OCI-LY1 (cell line): Measurements from ENCODE around the gene COBL.

Experiments used
- H2AFZ ChIP-seq: fragments of 200-600 bp; sonication (generic), shearing (Covaris generic); 2 replicates; pipeline ENCODE4 v1.6.0; 2014; ENCODE audit warnings: antibody characterized with exemption, mild to moderate bottlenecking, low read length
- H3F3A ChIP-seq: fragments of 200-600 bp; sonication (generic), shearing (Covaris generic); 2 replicates; pipeline ENCODE4 v1.6.0; 2014; ENCODE audit warnings: mild to moderate bottlenecking, antibody characterized with exemption, low read length, moderate library complexity; ENCODE audit not compliant: insufficient read depth
- H3K27ac ChIP-seq: fragments of 200-600 bp; sonication (generic); 2 replicates; pipeline ENCODE4 v1.5.1; 2014; ENCODE audit warnings: low read length, mixed run types, mild to moderate bottlenecking, low read depth; ENCODE audit not compliant: poor library complexity, severe bottlenecking
- H3K27me3 ChIP-seq: fragments of 200-600 bp; sonication (generic); 2 replicates; pipeline ENCODE4 v1.6.0; 2014; ENCODE audit warnings: antibody characterized with exemption, mild to moderate bottlenecking, low read length, moderate library complexity; ENCODE audit not compliant: insufficient read depth
- H3K36me3 ChIP-seq: fragments of 200-600 bp; sonication (generic); 2 replicates; pipeline ENCODE4 v1.6.1; 2014; ENCODE audit warnings: mild to moderate bottlenecking, antibody characterized with exemption, low read length, moderate library complexity, mixed read lengths; ENCODE audit not compliant: insufficient read depth
- H3K4me1 ChIP-seq: fragments of 200-600 bp; sonication (generic); 2 replicates; pipeline ENCODE4 v1.5.1; 2014; ENCODE audit warnings: mild to moderate bottlenecking, low read length, moderate library complexity; ENCODE audit not compliant: insufficient read depth, severe bottlenecking
- H3K4me2 ChIP-seq: fragments of 200-600 bp; sonication (generic), shearing (Covaris generic); 2 replicates; pipeline ENCODE4 v1.6.1; 2014; ENCODE audit warnings: low read length
- H3K4me3 ChIP-seq: fragments of 200-600 bp; sonication (generic); 2 replicates; pipeline ENCODE4 v1.5.1; 2014; ENCODE audit warnings: low read length, low read depth, mild to moderate bottlenecking, mixed read lengths; ENCODE audit not compliant: poor library complexity, severe bottlenecking
- H3K79me2 ChIP-seq: fragments of 200-600 bp; shearing (Covaris generic); 2 replicates; pipeline ENCODE4 v1.6.1; 2016; ENCODE audit warnings: mixed run types, low read length, mixed read lengths; ENCODE audit not compliant: insufficient read depth
- H3K9ac ChIP-seq: fragments of 200-600 bp; sonication (generic), shearing (Covaris generic); 2 replicates; pipeline ENCODE4 v1.6.1; 2014; ENCODE audit warnings: mild to moderate bottlenecking, low read length, mixed read lengths
- H3K9me2 ChIP-seq: fragments of 200-600 bp; sonication (generic), shearing (Covaris generic); 2 replicates; pipeline ENCODE4 v1.6.1; 2014; ENCODE audit warnings: low read depth, mild to moderate bottlenecking, low read length, mixed read lengths
- H3K9me3 ChIP-seq: fragments of 200-600 bp; shearing (Covaris generic); 2 replicates; pipeline ENCODE4 v1.6.1; 2014; ENCODE audit warnings: low read length, mixed read lengths
- H4K20me1 ChIP-seq: fragments of 200-600 bp; sonication (generic), shearing (Covaris generic); 2 replicates; pipeline ENCODE4 v1.6.0; 2016; ENCODE audit warnings: mild to moderate bottlenecking, low read length; ENCODE audit not compliant: insufficient read depth
- EZH2 ChIP-seq: fragments of 200-600 bp; sonication (generic), shearing (Covaris generic); IDR thresholded peaks from 2 replicates; pipeline ENCODE4 v1.8.0; 2017; ENCODE audit warnings: borderline replicate concordance, mixed run types, mild to moderate bottlenecking, antibody characterized with exemption, low read length, moderate library complexity, mixed read lengths
- TF ChIP-seq, protein P1 (sequence below): fragments of 200-600 bp; sonication (generic), shearing (Covaris generic); IDR thresholded peaks from 2 replicates; pipeline ENCODE4 v1.5.1; 2017; ENCODE audit warnings: mild to moderate bottlenecking, antibody characterized with exemption, low read length, moderate library complexity, mixed read lengths

Gene COBL

DNA sequence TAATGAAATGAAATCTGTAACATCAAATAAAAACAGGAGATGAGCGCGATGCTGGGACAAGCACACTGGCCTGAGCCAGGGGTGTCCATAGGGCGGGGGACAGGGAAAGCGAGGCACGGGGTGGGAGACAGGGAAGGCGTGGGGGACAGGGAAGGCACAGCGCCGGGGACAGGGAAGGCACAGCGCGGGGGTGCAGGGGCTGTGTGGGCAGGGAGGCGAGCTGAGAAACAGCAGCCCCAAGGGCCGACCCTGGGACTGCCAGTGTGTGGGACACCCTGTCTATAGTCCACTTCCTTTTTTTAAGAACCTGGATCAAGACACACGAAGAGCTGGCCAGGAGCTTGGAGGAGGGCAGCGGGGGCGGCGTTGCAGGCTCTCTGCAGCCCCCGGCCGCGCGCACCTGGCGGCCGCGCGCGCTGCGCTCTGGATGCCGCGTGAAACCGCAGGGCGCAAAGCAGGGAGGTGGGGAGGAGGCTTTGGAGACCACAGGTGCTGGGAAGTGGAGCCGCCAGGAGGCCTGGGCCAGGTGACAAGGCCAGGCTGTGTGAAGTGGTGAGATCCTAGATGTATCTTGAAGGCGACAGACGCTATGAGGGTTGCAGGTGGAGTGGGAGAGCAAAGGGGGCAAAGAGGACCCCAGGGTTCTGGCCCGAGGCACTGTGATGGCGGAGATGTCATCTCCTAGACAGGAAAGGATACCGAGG is 157.7 kb downstream of the COBL start:
- Histone ChIP-seq H3K9ac (no peak overlapping the region), H3K27ac (no peak overlapping the region), H3K27me3 (no peaks in the 10 kb centered on the region), H3K4me3 (no peak overlapping the region), H3K79me2 (no peaks in the 10 kb centered on the region), H2AFZ (no peak overlapping the region), H3K4me1 (no peaks in the 10 kb centered on the region), H3K4me2 (no peak overlapping the region), H3K9me3 (no peaks in the 10 kb centered on the region), H4K20me1 (no peaks in the 10 kb centered on the region), H3K9me2 (no peaks in the 10 kb centered on the region), H3K36me3 (no peaks in the 10 kb centered on the region), H3F3A (no peaks in the 10 kb centered on the region)
- TF ChIP-seq, protein P1, sequence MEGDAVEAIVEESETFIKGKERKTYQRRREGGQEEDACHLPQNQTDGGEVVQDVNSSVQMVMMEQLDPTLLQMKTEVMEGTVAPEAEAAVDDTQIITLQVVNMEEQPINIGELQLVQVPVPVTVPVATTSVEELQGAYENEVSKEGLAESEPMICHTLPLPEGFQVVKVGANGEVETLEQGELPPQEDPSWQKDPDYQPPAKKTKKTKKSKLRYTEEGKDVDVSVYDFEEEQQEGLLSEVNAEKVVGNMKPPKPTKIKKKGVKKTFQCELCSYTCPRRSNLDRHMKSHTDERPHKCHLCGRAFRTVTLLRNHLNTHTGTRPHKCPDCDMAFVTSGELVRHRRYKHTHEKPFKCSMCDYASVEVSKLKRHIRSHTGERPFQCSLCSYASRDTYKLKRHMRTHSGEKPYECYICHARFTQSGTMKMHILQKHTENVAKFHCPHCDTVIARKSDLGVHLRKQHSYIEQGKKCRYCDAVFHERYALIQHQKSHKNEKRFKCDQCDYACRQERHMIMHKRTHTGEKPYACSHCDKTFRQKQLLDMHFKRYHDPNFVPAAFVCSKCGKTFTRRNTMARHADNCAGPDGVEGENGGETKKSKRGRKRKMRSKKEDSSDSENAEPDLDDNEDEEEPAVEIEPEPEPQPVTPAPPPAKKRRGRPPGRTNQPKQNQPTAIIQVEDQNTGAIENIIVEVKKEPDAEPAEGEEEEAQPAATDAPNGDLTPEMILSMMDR, result no peak
- no peak for TF ChIP-seq EZH2

DNA sequence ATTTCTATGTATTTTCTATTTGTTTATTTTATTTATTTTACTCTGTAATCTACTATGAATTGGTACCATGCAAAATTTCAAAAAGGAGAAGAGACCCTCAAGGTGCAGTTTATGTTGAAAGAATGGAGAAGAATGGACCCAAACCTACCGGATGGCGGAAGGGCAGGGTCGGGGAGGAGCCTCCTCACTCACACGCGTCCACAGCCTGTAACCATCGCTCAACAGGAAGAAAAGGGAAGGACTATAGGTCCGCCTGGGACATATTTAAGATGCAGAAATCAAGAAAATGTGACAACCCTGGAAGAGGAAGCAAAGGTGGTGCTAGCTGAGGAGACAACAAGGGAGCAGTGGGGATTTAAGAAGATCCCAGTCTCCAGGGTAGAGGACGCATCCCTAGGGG is 158.4 kb downstream of the COBL start:
- H3F3A ChIP-seq, result no peaks in the 10 kb centered on the region
- H3K27me3 ChIP-seq, result no peaks in the 10 kb centered on the region
- no peaks in the 10 kb centered on the region for H3K4me1 ChIP-seq
- no peaks in the 10 kb centered on the region for H3K9me2 ChIP-seq
- no peaks in the 10 kb centered on the region for H3K36me3 ChIP-seq
- H3K4me3 ChIP-seq, result no peak overlapping the region
- H4K20me1 ChIP-seq, result no peaks in the 10 kb centered on the region
- H3K4me2 ChIP-seq, result no peak overlapping the region
- no peaks in the 10 kb centered on the region for H3K9me3 ChIP-seq
- no peak for TF ChIP-seq EZH2
- TF ChIP-seq, protein P1, result no peak
- H3K79me2 ChIP-seq, result no peaks in the 10 kb centered on the region
- no peak overlapping the region for H3K27ac ChIP-seq
- no peak overlapping the region for H2AFZ ChIP-seq
- H3K9ac ChIP-seq, result no peak overlapping the region

DNA sequence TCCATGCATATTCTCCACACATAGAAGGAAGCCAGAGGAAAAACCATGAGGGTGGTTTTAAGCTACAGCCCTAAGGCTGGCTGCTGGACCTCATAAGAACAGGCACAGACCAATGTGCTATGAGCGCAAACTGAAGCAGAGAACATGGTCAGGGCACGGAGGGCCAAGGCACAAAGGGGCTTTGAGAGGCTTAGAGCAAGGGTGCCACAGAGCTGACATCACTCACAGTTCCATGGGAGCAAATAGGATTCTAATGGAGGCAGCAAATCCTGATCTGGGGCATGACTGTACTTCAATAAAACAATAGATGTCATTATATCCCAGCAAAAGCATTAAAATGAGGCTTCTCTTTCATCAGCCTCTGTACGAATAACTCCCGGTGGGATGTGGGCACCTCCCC is 162.4 kb downstream of the COBL start:
- no peaks in the 10 kb centered on the region for H3K4me1 ChIP-seq
- no peak overlapping the region for H3K9ac ChIP-seq
- H3K9me3 ChIP-seq, result no peaks in the 10 kb centered on the region
- H3K27me3 ChIP-seq, result 0 out of 2 replicates have a peak, but pooled peaks cover 12% of the 10 kb centered on the region
- no peak overlapping the region for H3K27ac ChIP-seq
- H3K36me3 ChIP-seq, result no peaks in the 10 kb centered on the region
- H3K9me2 ChIP-seq, result no peaks in the 10 kb centered on the region
- no peaks in the 10 kb centered on the region for H4K20me1 ChIP-seq
- H3K4me2 ChIP-seq, result no peak overlapping the region
- H3K4me3 ChIP-seq, result no peak overlapping the region
- no peak overlapping the region for H2AFZ ChIP-seq
- TF ChIP-seq EZH2, result no peak
- TF ChIP-seq, protein P1, result no peak
- H3K79me2 ChIP-seq, result no peaks in the 10 kb centered on the region
- H3F3A ChIP-seq, result no peaks in the 10 kb centered on the region
